Measurements from ENCODE around the gene OSBPL1A.
A peak's percentile ranks its signal among the peaks of the same experiment; 100 is the strongest.

OSBPL1A gene

DNA sequence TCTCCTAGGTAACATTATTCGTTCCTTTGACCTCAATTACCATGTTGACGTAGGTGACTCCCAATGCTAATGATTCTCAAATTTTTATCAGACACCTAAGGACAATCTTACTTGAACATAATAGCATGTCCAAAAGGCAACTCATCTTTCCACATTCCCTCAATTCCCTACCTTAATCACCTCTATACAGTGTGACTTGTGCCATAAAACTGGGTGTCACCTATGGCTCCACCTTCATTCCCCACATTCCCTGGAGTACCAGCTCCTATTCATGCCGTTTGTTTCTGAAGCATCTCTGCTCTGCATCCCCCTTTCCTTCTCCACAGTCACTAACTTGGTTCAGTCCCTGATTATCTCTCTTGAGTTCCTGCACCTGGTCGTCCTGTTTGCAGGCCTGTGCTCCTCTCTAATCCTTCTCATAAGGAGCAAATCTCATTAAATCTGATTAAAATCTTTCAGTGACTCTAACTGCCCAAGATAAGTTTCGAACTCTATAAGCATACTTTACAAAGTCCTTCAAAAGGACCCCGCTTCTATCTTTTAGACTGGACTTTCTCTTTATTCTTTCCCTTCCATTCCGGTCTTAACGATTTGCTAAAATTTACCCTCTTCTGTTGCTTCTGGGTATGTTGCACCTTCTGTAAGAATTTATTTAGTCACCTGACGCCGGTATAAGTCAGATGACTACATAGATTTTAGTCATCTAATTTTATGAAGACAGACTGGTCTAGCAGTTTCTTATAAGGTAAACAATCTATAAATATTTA is 128.7 kb downstream of the OSBPL1A start:
- H3K4me3 ChIP-seq (replicated peaks; ENCODE audit: insufficient read depth, low read length) = no peak overlapping the region
- H3K27me3 ChIP-seq (ENCODE audit: insufficient read depth, poor library complexity, severe bottlenecking) = no peaks in the 10 kb centered on the region
- DNase-seq (ENCODE audit: low read depth in 1 of 2, low spot score in 1 of 2) = no peak
- H3K27ac ChIP-seq (replicated peaks) = no peak overlapping the region
- TF ChIP-seq REST (IDR thresholded peaks at IDR 0.05; ENCODE audit: insufficient replicate concordance, low read depth) (no peak), POLR2AphosphoS5 (IDR thresholded peaks at IDR 0.05; ENCODE audit: low read depth) (no peak), SPI1 (IDR thresholded peaks at IDR 0.05; ENCODE audit: borderline replicate concordance, low read depth) (no peak), GABPA (IDR thresholded peaks at IDR 0.05; ENCODE audit: low read depth) (no peak)
- TF ChIP-seq, protein P1, sequence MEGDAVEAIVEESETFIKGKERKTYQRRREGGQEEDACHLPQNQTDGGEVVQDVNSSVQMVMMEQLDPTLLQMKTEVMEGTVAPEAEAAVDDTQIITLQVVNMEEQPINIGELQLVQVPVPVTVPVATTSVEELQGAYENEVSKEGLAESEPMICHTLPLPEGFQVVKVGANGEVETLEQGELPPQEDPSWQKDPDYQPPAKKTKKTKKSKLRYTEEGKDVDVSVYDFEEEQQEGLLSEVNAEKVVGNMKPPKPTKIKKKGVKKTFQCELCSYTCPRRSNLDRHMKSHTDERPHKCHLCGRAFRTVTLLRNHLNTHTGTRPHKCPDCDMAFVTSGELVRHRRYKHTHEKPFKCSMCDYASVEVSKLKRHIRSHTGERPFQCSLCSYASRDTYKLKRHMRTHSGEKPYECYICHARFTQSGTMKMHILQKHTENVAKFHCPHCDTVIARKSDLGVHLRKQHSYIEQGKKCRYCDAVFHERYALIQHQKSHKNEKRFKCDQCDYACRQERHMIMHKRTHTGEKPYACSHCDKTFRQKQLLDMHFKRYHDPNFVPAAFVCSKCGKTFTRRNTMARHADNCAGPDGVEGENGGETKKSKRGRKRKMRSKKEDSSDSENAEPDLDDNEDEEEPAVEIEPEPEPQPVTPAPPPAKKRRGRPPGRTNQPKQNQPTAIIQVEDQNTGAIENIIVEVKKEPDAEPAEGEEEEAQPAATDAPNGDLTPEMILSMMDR (IDR thresholded peaks at IDR 0.05; ENCODE audit: insufficient read depth, low read length) = no peak

GRCh38 chr18:24267878-24268277 is 129.7 kb downstream of the OSBPL1A start:
- peak in 1 of 2 experiments; percentile 50 for DNase-seq (ENCODE audit: low read depth in 1 of 2, low spot score in 1 of 2)
- Histone ChIP-seq H3K4me3 (replicated peaks; ENCODE audit: insufficient read depth, low read length) (no peak overlapping the region), H3K27me3 (ENCODE audit: insufficient read depth, poor library complexity, severe bottlenecking) (no peaks in the 10 kb centered on the region), H3K27ac (replicated peaks) (no peak overlapping the region)
- peak; percentile 83 for TF ChIP-seq SPI1 (IDR thresholded peaks at IDR 0.05; ENCODE audit: borderline replicate concordance, low read depth)
- TF ChIP-seq, protein P1 (IDR thresholded peaks at IDR 0.05; ENCODE audit: insufficient read depth, low read length) = no peak

DNA sequence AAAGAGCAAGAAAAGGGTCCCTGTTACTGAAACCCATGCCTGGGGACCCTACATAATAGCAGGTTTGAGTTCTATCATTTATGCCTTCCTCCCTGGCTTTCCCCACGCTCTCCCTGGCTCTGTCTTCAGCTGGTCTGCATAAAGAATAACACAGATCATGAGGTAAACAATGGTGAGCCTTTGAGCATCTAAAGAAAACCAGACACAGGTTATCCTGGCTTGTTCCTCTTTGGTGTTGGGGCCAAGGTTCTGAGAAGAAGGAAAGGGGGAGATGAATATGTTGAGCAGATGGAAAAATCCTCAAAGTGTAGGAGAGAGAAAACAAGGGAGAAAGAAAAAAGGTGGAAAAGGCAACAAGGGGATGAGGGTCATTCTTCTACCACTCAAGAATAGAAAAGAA is 131.5 kb downstream of the OSBPL1A start:
- TF ChIP-seq SPI1 (IDR thresholded peaks at IDR 0.05; ENCODE audit: borderline replicate concordance, low read depth) (no peak), REST (IDR thresholded peaks at IDR 0.05; ENCODE audit: insufficient replicate concordance, low read depth) (no peak), GABPA (IDR thresholded peaks at IDR 0.05; ENCODE audit: low read depth) (no peak), POLR2AphosphoS5 (IDR thresholded peaks at IDR 0.05; ENCODE audit: low read depth) (no peak)
- TF ChIP-seq, protein P1 (IDR thresholded peaks at IDR 0.05; ENCODE audit: insufficient read depth, low read length) = no peak
- no peak for DNase-seq (ENCODE audit: low read depth in 1 of 2, low spot score in 1 of 2)
- Histone ChIP-seq H3K27ac (replicated peaks) (no peak overlapping the region), H3K27me3 (ENCODE audit: insufficient read depth, poor library complexity, severe bottlenecking) (no peaks in the 10 kb centered on the region), H3K4me3 (replicated peaks; ENCODE audit: insufficient read depth, low read length) (no peak overlapping the region)

All from HL-60 (cell line).